Uterus (tissue), 2 donors: ENCODE results near the gene IGLL1.

Source experiments
- CTCF ChIP-seq, 4 experiments: fragments of 200-600 bp in 2 of 4; fragments of 450-650 bp in 2 of 4; sonication (generic) in 2 of 4; IDR thresholded peaks; one replicate each; pipeline ENCODE4 v1.5.1; 2016 to 2019; ENCODE audit warnings: antibody characterized with exemption in 4 of 4, mild to moderate bottlenecking in 2 of 4, moderate library complexity in 1 of 4
- POLR2A ChIP-seq, 2 donors: fragments of 450-650 bp; IDR thresholded peaks; one replicate each; pipeline ENCODE4 v1.6.1; 2016; ENCODE audit warnings: antibody characterized with exemption in 2 of 2, mild to moderate bottlenecking in 1 of 2, moderate library complexity in 1 of 2

DNA sequence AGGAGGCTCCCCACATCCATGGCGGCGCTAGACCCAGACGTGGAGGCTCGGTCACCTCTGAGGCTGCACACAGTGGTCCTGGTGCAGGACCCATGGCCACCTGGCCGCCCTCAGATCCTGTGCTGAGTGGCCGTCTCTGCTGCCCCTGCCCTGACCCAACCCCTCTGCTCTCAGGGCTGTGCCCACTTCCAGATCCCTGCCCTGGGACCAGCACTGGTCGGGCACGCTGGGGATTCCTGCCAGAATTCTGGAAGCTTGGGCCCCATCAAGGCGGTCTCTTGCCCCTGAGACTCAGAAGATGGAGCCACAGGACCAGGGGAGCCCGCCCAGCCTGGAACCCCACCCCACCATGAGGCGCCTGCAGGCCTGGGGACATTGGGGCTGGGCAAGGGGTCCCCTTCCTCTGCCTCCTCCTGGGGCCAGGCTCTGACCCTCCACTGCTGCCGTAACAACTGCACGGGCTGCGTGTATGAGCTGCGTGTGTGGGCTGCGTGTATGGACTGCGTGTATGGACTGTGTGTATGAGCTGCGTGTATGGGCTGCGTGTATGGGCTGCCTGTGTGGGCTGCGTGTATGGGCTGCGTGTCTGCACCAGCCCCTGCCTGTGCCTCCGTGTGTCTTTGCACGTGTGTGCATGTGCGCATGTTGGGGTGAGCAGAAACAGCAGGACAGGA lies 48.7 kb downstream of the IGLL1 start:
- no peak for TF ChIP-seq POLR2A (IDR thresholded peaks at IDR 0.05)
- no peak for TF ChIP-seq CTCF (IDR thresholded peaks at IDR 0.05)
